SK-N-SH (cell line): ENCODE measurements around the gene SP4. TPM values are rescaled to one million over a fixed set of nuclear protein-coding genes. Genes with fewer than 3 reads are reported as not detected.

Source experiments
- CTCF ChIA-PET: fragments of 300-600, 350-600 bp; formaldehyde crosslinking; extraction: SDS; loops from one replicate; lab custom pipeline; 2021; lab: Yijun Ruan, JAX
- POLR2A ChIA-PET: fragments of 350-600 bp; sonication (Branson Sonifier 250); formaldehyde crosslinking; extraction: SDS; loops from one replicate; lab custom pipeline; 2020; ENCODE audit warnings: antibody characterized with exemption, inconsistent platforms; lab: Yijun Ruan, JAX
- DNase-seq: peaks from one replicate; pipeline ENCODE4 v3.0.0; 2012
- H2AFZ ChIP-seq: fragments of 200-600 bp; sonication (generic); 2 replicates; pipeline ENCODE4 v1.8.1; 2016; ENCODE audit warnings: antibody characterized with exemption, mild to moderate bottlenecking, low read depth
- H3F3A ChIP-seq: fragments of 200-600 bp; sonication (generic); replicated peaks from 2 replicates; pipeline ENCODE3; 2016; ENCODE audit warnings: antibody characterized with exemption, mild to moderate bottlenecking; ENCODE audit not compliant: insufficient read depth
- H3K27ac ChIP-seq, 2 experiments: fragments of 200-500 bp in 1 of 2; fragments of 200-600 bp in 1 of 2; sonication (Bioruptor generic) in 1 of 2; sonication (generic), shearing (Covaris generic) in 1 of 2; 2 replicates each; pipeline versions ENCODE4 v1.5.1 to v1.6.1; 2014 to 2016; ENCODE audit warnings: low read depth in 2 of 2, inconsistent platforms in 1 of 2, low read length in 1 of 2, mild to moderate bottlenecking in 1 of 2, mixed read lengths in 1 of 2
- H3K27me3 ChIP-seq: fragments of 200-600 bp; sonication (generic), shearing (Covaris generic); 2 replicates; pipeline ENCODE4 v1.6.1; 2016; ENCODE audit warnings: mixed run types; ENCODE audit not compliant: insufficient read depth
- H3K36me3 ChIP-seq, 2 experiments: fragments of 200-500 bp in 1 of 2; fragments of 200-600 bp in 1 of 2; sonication (Bioruptor generic) in 1 of 2; sonication (generic) in 1 of 2; replicated peaks in 1 of 2; 2 replicates each; pipeline versions ENCODE3 to v1.5.1; 2014 to 2016; ENCODE audit warnings: low read length in 1 of 2, mild to moderate bottlenecking in 1 of 2; ENCODE audit not compliant: insufficient read depth in 2 of 2, control insufficient read depth in 1 of 2
- H3K4me1 ChIP-seq, 2 experiments: fragments of 200-500 bp in 1 of 2; fragments of 200-600 bp in 1 of 2; sonication (Bioruptor generic) in 1 of 2; sonication (generic), shearing (Covaris generic) in 1 of 2; 2 replicates each; pipeline versions ENCODE4 v1.5.1 to v1.6.1; 2014 to 2016; ENCODE audit warnings: low read depth in 1 of 2, low read length in 1 of 2, mixed run types in 1 of 2; ENCODE audit not compliant: insufficient read depth in 2 of 2, control insufficient read depth in 1 of 2
- H3K4me2 ChIP-seq: fragments of 200-600 bp; sonication (generic), shearing (Covaris generic); 2 replicates; pipeline ENCODE4 v1.6.1; 2017; ENCODE audit warnings: mixed run types
- H3K4me3 ChIP-seq, 2 experiments: fragments of 200-500 bp in 1 of 2; fragments of 200-600 bp in 1 of 2; sonication (Bioruptor generic) in 1 of 2; sonication (generic), shearing (Covaris generic) in 1 of 2; 2 replicates each; pipeline versions ENCODE4 v1.5.1 to v1.8.1; 2014 to 2016; ENCODE audit warnings: low read depth in 2 of 2, inconsistent platforms in 1 of 2, low read length in 1 of 2, mild to moderate bottlenecking in 1 of 2, mixed read lengths in 1 of 2, moderate library complexity in 1 of 2
- H3K79me2 ChIP-seq: fragments of 200-600 bp; sonication (generic); 2 replicates; pipeline ENCODE4 v1.8.1; 2017; ENCODE audit warnings: mild to moderate bottlenecking; ENCODE audit not compliant: insufficient read depth
- H3K9ac ChIP-seq: fragments of 200-600 bp; sonication (generic); 2 replicates; pipeline ENCODE4 v1.6.1; 2017; ENCODE audit warnings: mixed run types
- H3K9me2 ChIP-seq: fragments of 200-600 bp; sonication (generic); 2 replicates; pipeline ENCODE4 v1.6.1; 2017; ENCODE audit warnings: mixed run types
- H3K9me3 ChIP-seq: fragments of 200-600 bp; sonication (generic); 2 replicates; pipeline ENCODE4 v1.6.1; 2017; ENCODE audit warnings: mixed run types, mild to moderate bottlenecking, moderate library complexity
- H4K20me1 ChIP-seq: fragments of 200-600 bp; sonication (generic); 2 replicates; pipeline ENCODE4 v1.6.1; 2017; ENCODE audit warnings: mild to moderate bottlenecking, mixed run types; ENCODE audit not compliant: insufficient read depth
- ELF1 ChIP-seq: IDR thresholded peaks from 2 replicates; pipeline ENCODE4 v1.4.0; 2012
- EP300 ChIP-seq, 2 experiments: IDR thresholded peaks; 2 replicates each; pipeline versions ENCODE4 v1.4.0 to v1.6.1; 2012; ENCODE audit warnings: borderline replicate concordance in 1 of 2, low read depth in 1 of 2, low read length in 1 of 2
- EZH2phosphoT487 ChIP-seq: fragments of 200-600 bp; sonication (generic); IDR thresholded peaks from 2 replicates; pipeline ENCODE4 v1.6.1; 2017; ENCODE audit warnings: low read depth, mixed run types, mild to moderate bottlenecking, antibody characterized with exemption, moderate library complexity, borderline replicate concordance
- FOSL2 ChIP-seq: IDR thresholded peaks from 2 replicates; pipeline ENCODE4 v1.4.0; 2012; ENCODE audit warnings: low read depth, mild to moderate bottlenecking, moderate library complexity, borderline replicate concordance
- FOXJ3 ChIP-seq: sonication (generic); formaldehyde crosslinking; IDR thresholded peaks from 2 replicates; pipeline ENCODE4 v1.5.1; 2020; ENCODE audit warnings: mild to moderate bottlenecking, missing genetic modification reagents
- FOXM1 ChIP-seq: IDR thresholded peaks from 2 replicates; pipeline ENCODE4 v1.4.0; 2012; ENCODE audit warnings: low read depth, mild to moderate bottlenecking
- GABPA ChIP-seq: IDR thresholded peaks from 2 replicates; pipeline ENCODE4 v1.4.0; 2012; ENCODE audit warnings: low read depth, mild to moderate bottlenecking
- JUND ChIP-seq: IDR thresholded peaks from 2 replicates; pipeline ENCODE4 v1.4.0; 2012
- MEF2A ChIP-seq: IDR thresholded peaks from 2 replicates; pipeline ENCODE4 v1.4.0; 2012; ENCODE audit warnings: low read depth, borderline replicate concordance
- NFIC ChIP-seq: IDR thresholded peaks from 2 replicates; pipeline ENCODE4 v1.4.0; 2012; ENCODE audit warnings: borderline replicate concordance
- NRF1 ChIP-seq: IDR thresholded peaks from 2 replicates; pipeline ENCODE4 v1.6.1; 2012; ENCODE audit warnings: low read depth, mild to moderate bottlenecking, low read length
- POLR2AphosphoS5 ChIP-seq: IDR thresholded peaks from 2 replicates; pipeline ENCODE4 v1.6.1; 2012; ENCODE audit warnings: low read depth, low read length
- RCOR1 ChIP-seq: fragments of 150-350 bp; IDR thresholded peaks from 2 replicates; pipeline ENCODE4 v1.6.1; 2017; ENCODE audit warnings: antibody characterized with exemption, low read length
- RXRA ChIP-seq: IDR thresholded peaks from 2 replicates; pipeline ENCODE4 v1.4.0; 2012; ENCODE audit warnings: low read depth, mild to moderate bottlenecking, borderline replicate concordance
- SIN3A ChIP-seq: IDR thresholded peaks from 2 replicates; pipeline ENCODE4 v1.6.1; 2012; ENCODE audit warnings: low read depth, mild to moderate bottlenecking, low read length, moderate library complexity, borderline replicate concordance
- TAF1 ChIP-seq: IDR thresholded peaks from 2 replicates; pipeline ENCODE4 v1.6.1; 2012; ENCODE audit warnings: low read depth, mild to moderate bottlenecking, low read length, moderate library complexity, borderline replicate concordance
- TCF12 ChIP-seq: IDR thresholded peaks from 2 replicates; pipeline ENCODE4 v1.4.0; 2012
- YY1 ChIP-seq: IDR thresholded peaks from 2 replicates; pipeline ENCODE4 v1.4.0; 2012; ENCODE audit warnings: low read depth, mild to moderate bottlenecking
- WGBS: methylation state at CpG from one replicate; pipeline ENCODE4 v1.1.6; 2017; ENCODE audit warnings: low lambda C conversion rate; 5-methylcytosine and 5-hydroxymethylcytosine counted together
- polyA plus RNA-seq, 3 experiments: library from polyadenylated mRNA; depleted of rRNA; stranded (reverse); fragments of >200 nt; gene quantifications; 2 replicates each; pipeline ENCODE4 v1.2.3, GENCODE V29; 2012
- TF ChIP-seq, protein P1 (sequence below): IDR thresholded peaks from 2 replicates; pipeline ENCODE4 v1.4.0; 2012; ENCODE audit warnings: low read depth
- TF ChIP-seq, protein P2 (sequence below): IDR thresholded peaks from 2 replicates; pipeline ENCODE4 v1.6.1; 2012; ENCODE audit warnings: mild to moderate bottlenecking, low read depth, low read length, moderate library complexity
- TF ChIP-seq, protein P3 (sequence below): fragments of 200-600 bp; sonication (generic); IDR thresholded peaks from 2 replicates; pipeline ENCODE4 v1.6.1; 2017; ENCODE audit warnings: antibody characterized with exemption, mild to moderate bottlenecking, moderate library complexity
- TF ChIP-seq, protein P4 (sequence below): IDR thresholded peaks from 2 replicates; pipeline ENCODE4 v1.4.0; 2012; ENCODE audit warnings: low read depth, borderline replicate concordance
- TF ChIP-seq, protein P5 (sequence below): IDR thresholded peaks from 2 replicates; pipeline ENCODE4 v1.4.0; 2012; ENCODE audit warnings: low read depth, borderline replicate concordance
- TF ChIP-seq, protein P6 (sequence below): IDR thresholded peaks from 2 replicates; pipeline ENCODE4; 2012

SP4 gene
- polyA plus RNA-seq, 1 of the 3 experiments (the other 2 are of a cell fraction), result 1.1 TPM

DNA sequence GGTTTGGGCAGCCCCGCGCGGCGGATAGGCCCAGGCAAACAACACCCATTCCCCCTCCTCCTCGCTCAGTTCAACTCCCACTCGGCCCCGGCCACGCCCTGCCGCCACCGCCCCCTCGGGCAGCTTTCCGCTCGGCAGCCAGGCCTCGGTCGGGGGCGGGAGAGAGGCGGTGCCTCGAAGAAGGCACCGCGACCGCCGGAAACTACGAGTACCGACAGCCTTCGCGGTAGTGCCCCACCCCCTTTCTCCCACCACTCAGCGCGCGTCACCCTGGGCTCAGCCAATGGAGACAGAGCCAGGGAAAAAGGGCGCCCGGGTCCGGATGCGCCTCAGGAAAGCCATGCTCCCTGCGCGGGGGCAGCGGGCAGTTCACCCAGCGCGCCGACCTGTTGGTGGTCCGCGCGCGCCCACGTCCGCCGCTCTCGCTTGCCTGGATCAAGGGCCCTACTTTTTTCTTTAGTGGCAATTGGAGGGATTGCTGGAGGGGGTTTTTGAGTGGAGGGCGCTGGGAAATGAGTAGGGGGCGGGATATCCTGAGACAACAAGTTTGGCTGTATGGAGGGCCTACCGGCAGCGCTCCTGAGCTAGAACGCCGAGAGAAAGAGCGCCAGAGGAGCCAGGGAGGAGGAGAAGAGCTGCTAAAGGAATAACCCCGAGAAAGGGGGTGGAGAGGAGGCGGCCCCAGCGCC, 557 bp upstream of the SP4 start:
- no peaks in the 10 kb centered on the region for H3K79me2 ChIP-seq
- DNase-seq, result peak; percentile 99
- peak overlapping the region; percentile 100 for H2AFZ ChIP-seq
- no peaks in the 10 kb centered on the region for H3K27me3 ChIP-seq
- peaks cover 0 to 2% of the 10 kb centered on the region in 2 experiments for H3K36me3 ChIP-seq
- no peaks in the 10 kb centered on the region for H3K9me2 ChIP-seq
- peak overlapping the region; percentile 93 to 100 for H3K4me3 ChIP-seq
- 1% methylated on average over 42 of the region's 57 CpGs for WGBS
- peak overlapping the region; percentile 95 for H3K27ac ChIP-seq
- peaks cover 0 to 28% of the 10 kb centered on the region in 2 experiments; a peak in 2 of 4 replicates for H3K4me1 ChIP-seq
- H3F3A ChIP-seq, result peaks cover 12% of the 10 kb centered on the region
- peak overlapping the region; percentile 96 for H3K9ac ChIP-seq
- POLR2A ChIA-PET, result interaction anchor here (0.9 to 1.5 kb wide), 2 partner anchors 10 to 14 kb away, joined by 5 to 7 read pairs; no protein-coding TSS in a partner anchor
- peak overlapping the region; percentile 99 for H3K4me2 ChIP-seq
- H3K9me3 ChIP-seq, result no peaks in the 10 kb centered on the region
- CTCF ChIA-PET, result interaction anchor here (1.2 kb wide), 1 partner anchor 24 kb away, joined by 3 read pairs; no protein-coding TSS in a partner anchor
- no peaks in the 10 kb centered on the region for H4K20me1 ChIP-seq
- TF ChIP-seq, protein P1, sequence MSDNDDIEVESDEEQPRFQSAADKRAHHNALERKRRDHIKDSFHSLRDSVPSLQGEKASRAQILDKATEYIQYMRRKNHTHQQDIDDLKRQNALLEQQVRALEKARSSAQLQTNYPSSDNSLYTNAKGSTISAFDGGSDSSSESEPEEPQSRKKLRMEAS, result peak; percentile 91
- no peak for TF ChIP-seq RCOR1
- TF ChIP-seq FOSL2, result no peak
- TF ChIP-seq ELF1, result peak; percentile 59
- TF ChIP-seq NRF1, result peak; percentile 44
- TF ChIP-seq SIN3A, result peak; percentile 98
- TF ChIP-seq FOXJ3, result 0 out of 2 replicates have a peak, but pooled peaks have one; percentile 33
- TF ChIP-seq RXRA, result no peak
- TF ChIP-seq, protein P2, sequence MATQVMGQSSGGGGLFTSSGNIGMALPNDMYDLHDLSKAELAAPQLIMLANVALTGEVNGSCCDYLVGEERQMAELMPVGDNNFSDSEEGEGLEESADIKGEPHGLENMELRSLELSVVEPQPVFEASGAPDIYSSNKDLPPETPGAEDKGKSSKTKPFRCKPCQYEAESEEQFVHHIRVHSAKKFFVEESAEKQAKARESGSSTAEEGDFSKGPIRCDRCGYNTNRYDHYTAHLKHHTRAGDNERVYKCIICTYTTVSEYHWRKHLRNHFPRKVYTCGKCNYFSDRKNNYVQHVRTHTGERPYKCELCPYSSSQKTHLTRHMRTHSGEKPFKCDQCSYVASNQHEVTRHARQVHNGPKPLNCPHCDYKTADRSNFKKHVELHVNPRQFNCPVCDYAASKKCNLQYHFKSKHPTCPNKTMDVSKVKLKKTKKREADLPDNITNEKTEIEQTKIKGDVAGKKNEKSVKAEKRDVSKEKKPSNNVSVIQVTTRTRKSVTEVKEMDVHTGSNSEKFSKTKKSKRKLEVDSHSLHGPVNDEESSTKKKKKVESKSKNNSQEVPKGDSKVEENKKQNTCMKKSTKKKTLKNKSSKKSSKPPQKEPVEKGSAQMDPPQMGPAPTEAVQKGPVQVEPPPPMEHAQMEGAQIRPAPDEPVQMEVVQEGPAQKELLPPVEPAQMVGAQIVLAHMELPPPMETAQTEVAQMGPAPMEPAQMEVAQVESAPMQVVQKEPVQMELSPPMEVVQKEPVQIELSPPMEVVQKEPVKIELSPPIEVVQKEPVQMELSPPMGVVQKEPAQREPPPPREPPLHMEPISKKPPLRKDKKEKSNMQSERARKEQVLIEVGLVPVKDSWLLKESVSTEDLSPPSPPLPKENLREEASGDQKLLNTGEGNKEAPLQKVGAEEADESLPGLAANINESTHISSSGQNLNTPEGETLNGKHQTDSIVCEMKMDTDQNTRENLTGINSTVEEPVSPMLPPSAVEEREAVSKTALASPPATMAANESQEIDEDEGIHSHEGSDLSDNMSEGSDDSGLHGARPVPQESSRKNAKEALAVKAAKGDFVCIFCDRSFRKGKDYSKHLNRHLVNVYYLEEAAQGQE, result no peak
- TF ChIP-seq TAF1, result no peak
- TF ChIP-seq EP300 (IDR thresholded peaks at IDR 0.05; ENCODE audit: borderline replicate concordance in 1 of 2, low read depth in 1 of 2, low read length in 1 of 2), result no peak; a peak in 1 of 4 replicates
- peak; percentile 42 for TF ChIP-seq GABPA
- no peak for TF ChIP-seq POLR2AphosphoS5
- TF ChIP-seq EZH2phosphoT487, result no peak
- TF ChIP-seq MEF2A, result no peak
- TF ChIP-seq TCF12, result no peak
- no peak for TF ChIP-seq JUND
- TF ChIP-seq, protein P3, sequence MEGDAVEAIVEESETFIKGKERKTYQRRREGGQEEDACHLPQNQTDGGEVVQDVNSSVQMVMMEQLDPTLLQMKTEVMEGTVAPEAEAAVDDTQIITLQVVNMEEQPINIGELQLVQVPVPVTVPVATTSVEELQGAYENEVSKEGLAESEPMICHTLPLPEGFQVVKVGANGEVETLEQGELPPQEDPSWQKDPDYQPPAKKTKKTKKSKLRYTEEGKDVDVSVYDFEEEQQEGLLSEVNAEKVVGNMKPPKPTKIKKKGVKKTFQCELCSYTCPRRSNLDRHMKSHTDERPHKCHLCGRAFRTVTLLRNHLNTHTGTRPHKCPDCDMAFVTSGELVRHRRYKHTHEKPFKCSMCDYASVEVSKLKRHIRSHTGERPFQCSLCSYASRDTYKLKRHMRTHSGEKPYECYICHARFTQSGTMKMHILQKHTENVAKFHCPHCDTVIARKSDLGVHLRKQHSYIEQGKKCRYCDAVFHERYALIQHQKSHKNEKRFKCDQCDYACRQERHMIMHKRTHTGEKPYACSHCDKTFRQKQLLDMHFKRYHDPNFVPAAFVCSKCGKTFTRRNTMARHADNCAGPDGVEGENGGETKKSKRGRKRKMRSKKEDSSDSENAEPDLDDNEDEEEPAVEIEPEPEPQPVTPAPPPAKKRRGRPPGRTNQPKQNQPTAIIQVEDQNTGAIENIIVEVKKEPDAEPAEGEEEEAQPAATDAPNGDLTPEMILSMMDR, result peak; percentile 9; the same call in 1 of the 2 replicates
- no peak for TF ChIP-seq FOXM1
- TF ChIP-seq, protein P4, sequence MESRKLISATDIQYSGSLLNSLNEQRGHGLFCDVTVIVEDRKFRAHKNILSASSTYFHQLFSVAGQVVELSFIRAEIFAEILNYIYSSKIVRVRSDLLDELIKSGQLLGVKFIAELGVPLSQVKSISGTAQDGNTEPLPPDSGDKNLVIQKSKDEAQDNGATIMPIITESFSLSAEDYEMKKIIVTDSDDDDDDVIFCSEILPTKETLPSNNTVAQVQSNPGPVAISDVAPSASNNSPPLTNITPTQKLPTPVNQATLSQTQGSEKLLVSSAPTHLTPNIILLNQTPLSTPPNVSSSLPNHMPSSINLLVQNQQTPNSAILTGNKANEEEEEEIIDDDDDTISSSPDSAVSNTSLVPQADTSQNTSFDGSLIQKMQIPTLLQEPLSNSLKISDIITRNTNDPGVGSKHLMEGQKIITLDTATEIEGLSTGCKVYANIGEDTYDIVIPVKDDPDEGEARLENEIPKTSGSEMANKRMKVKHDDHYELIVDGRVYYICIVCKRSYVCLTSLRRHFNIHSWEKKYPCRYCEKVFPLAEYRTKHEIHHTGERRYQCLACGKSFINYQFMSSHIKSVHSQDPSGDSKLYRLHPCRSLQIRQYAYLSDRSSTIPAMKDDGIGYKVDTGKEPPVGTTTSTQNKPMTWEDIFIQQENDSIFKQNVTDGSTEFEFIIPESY, result no peak
- 0 out of 2 replicates have a peak, but pooled peaks have one; percentile 21 for TF ChIP-seq NFIC
- peak; percentile 68 for TF ChIP-seq YY1
- TF ChIP-seq, protein P5, sequence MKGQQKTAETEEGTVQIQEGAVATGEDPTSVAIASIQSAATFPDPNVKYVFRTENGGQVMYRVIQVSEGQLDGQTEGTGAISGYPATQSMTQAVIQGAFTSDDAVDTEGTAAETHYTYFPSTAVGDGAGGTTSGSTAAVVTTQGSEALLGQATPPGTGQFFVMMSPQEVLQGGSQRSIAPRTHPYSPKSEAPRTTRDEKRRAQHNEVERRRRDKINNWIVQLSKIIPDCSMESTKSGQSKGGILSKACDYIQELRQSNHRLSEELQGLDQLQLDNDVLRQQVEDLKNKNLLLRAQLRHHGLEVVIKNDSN, result no peak; the same call in 1 of the 2 replicates
- TF ChIP-seq, protein P6, sequence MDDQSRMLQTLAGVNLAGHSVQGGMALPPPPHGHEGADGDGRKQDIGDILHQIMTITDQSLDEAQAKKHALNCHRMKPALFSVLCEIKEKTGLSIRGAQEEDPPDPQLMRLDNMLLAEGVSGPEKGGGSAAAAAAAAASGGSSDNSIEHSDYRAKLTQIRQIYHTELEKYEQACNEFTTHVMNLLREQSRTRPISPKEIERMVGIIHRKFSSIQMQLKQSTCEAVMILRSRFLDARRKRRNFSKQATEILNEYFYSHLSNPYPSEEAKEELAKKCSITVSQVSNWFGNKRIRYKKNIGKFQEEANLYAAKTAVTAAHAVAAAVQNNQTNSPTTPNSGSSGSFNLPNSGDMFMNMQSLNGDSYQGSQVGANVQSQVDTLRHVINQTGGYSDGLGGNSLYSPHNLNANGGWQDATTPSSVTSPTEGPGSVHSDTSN, result peak; percentile 7; the same call in 1 of the 2 replicates
